MM.1S (cell line): ENCODE data around the gene SLC37A3.

Experiments
- DNase-seq: peaks from one replicate; pipeline ENCODE4 v3.0.0-alpha.2; 2015
- H2AFZ ChIP-seq: fragments of 300-600 bp; sonication (generic); 2 replicates; pipeline ENCODE4 v1.6.0; 2016; ENCODE audit warnings: antibody characterized with exemption, low read length
- H3F3A ChIP-seq: fragments of 300-600 bp; sonication (generic); 2 replicates; pipeline ENCODE4 v1.6.1; 2016; ENCODE audit warnings: mild to moderate bottlenecking, antibody characterized with exemption, low read length, moderate library complexity, mixed read lengths; ENCODE audit not compliant: insufficient read depth
- H3K27ac ChIP-seq: fragments of 300-600 bp; sonication (generic); 2 replicates; pipeline ENCODE4 v1.5.1; 2016; ENCODE audit warnings: mild to moderate bottlenecking, low read length
- H3K27me3 ChIP-seq: fragments of 300-600 bp; sonication (generic); replicated peaks from 2 replicates; pipeline ENCODE4 v1.6.0; 2016; ENCODE audit warnings: low read length; ENCODE audit not compliant: insufficient read depth
- H3K36me3 ChIP-seq: fragments of 300-600 bp; sonication (generic); replicated peaks from 2 replicates; pipeline ENCODE4 v1.6.1; 2016; ENCODE audit warnings: mild to moderate bottlenecking, low read length, mixed read lengths; ENCODE audit not compliant: insufficient read depth
- H3K4me1 ChIP-seq: fragments of 300-600 bp; sonication (generic); 2 replicates; pipeline ENCODE4 v1.6.1; 2016; ENCODE audit warnings: low read length, mixed read lengths
- H3K4me2 ChIP-seq: fragments of 300-600 bp; sonication (generic); 2 replicates; pipeline ENCODE4 v1.6.0; 2016; ENCODE audit warnings: low read depth, low read length
- H3K4me3 ChIP-seq: fragments of 300-600 bp; sonication (generic); 2 replicates; pipeline ENCODE4 v1.5.1; 2016; ENCODE audit warnings: low read length, mixed read lengths
- H3K79me2 ChIP-seq: fragments of 300-600 bp; sonication (generic); 2 replicates; pipeline ENCODE4 v1.6.1; 2016; ENCODE audit warnings: mixed run types, low read length, mixed read lengths
- H3K9ac ChIP-seq: fragments of 300-600 bp; sonication (generic); 2 replicates; pipeline ENCODE4 v1.6.1; 2016; ENCODE audit warnings: low read length, mixed read lengths
- H3K9me2 ChIP-seq: fragments of 300-600 bp; sonication (generic); replicated peaks from 2 replicates; pipeline ENCODE4 v1.6.1; 2016; ENCODE audit warnings: mild to moderate bottlenecking, low read length, mixed read lengths; ENCODE audit not compliant: insufficient read depth
- H3K9me3 ChIP-seq: fragments of 300-600 bp; sonication (generic); replicated peaks from 2 replicates; pipeline ENCODE4 v1.6.1; 2016; ENCODE audit warnings: mild to moderate bottlenecking, low read length, mixed read lengths; ENCODE audit not compliant: insufficient read depth
- H4K20me1 ChIP-seq: fragments of 300-600 bp; sonication (generic); 2 replicates; pipeline ENCODE4 v1.6.1; 2016; ENCODE audit warnings: mild to moderate bottlenecking, low read length, moderate library complexity, mixed read lengths; ENCODE audit not compliant: insufficient read depth
- CTCF ChIP-seq: fragments of 300-600 bp; sonication (generic); IDR thresholded peaks from 2 replicates; pipeline ENCODE4 v1.5.1; 2016; ENCODE audit warnings: antibody characterized with exemption, low read length, mixed read lengths
- EZH2 ChIP-seq: fragments of 300-600 bp; sonication (generic); optimal IDR thresholded peaks from 2 replicates; pipeline ENCODE3; 2017; ENCODE audit warnings: low read depth, mild to moderate bottlenecking, antibody characterized with exemption, low read length, mixed read lengths
- EZH2phosphoT487 ChIP-seq: fragments of 300-600 bp; sonication (generic); IDR thresholded peaks from 2 replicates; pipeline ENCODE4 v1.6.1; 2018; ENCODE audit warnings: antibody characterized with exemption, low read length

SLC37A3 gene

GRCh38 chr7:140397784-140398750 lies at the start of gene SLC37A3:
TSS of gene SLC37A3 (minus strand) at chr7:140398530. CDS start at chr7:140382526, 16,004 bp downstream.
- no peaks in the 10 kb centered on the region for H3K79me2 ChIP-seq
- DNase-seq: peak; percentile 88
- H3K4me1 ChIP-seq: 0 out of 2 replicates have a peak, but pooled peaks cover 5% of the 10 kb centered on the region
- no peaks in the 10 kb centered on the region for H3K9me2 ChIP-seq
- peak within 1 kb of the TSS; percentile 59 for H3K9ac ChIP-seq
- H3F3A ChIP-seq: no peaks in the 10 kb centered on the region
- TF ChIP-seq EZH2 (no peak), CTCF (no peak), EZH2phosphoT487 (no peak)
- H3K9me3 ChIP-seq: no peaks in the 10 kb centered on the region
- no peak within 1 kb of the TSS for H3K27ac ChIP-seq
- H4K20me1 ChIP-seq: 0 out of 2 replicates have a peak, but pooled peaks cover 4% of the 10 kb centered on the region
- peak within 1 kb of the TSS; percentile 73 for H2AFZ ChIP-seq
- peak within 1 kb of the TSS; percentile 72 for H3K4me3 ChIP-seq
- peaks cover 57% of the 10 kb centered on the region for H3K27me3 ChIP-seq
- no peaks in the 10 kb centered on the region for H3K36me3 ChIP-seq
- H3K4me2 ChIP-seq: peak within 1 kb of the TSS; percentile 85

GRCh38 chr7:140447841-140448240 lies 49.5 kb upstream of the SLC37A3 start:
- no peak overlapping the region for H3K4me3 ChIP-seq
- DNase-seq: no peak

GRCh38 chr7:140446467-140446866 lies 48.1 kb upstream of the SLC37A3 start:
- Histone ChIP-seq H3K36me3 (no peaks in the 10 kb centered on the region), H3K9me2 (no peaks in the 10 kb centered on the region), H2AFZ (no peak overlapping the region), H3K79me2 (no peaks in the 10 kb centered on the region), H3K9me3 (no peaks in the 10 kb centered on the region), H3K4me1 (no peaks in the 10 kb centered on the region), H3K9ac (no peak overlapping the region), H3F3A (no peaks in the 10 kb centered on the region), H3K4me3 (no peak overlapping the region), H4K20me1 (no peaks in the 10 kb centered on the region), H3K27me3 (no peaks in the 10 kb centered on the region), H3K27ac (no peak overlapping the region), H3K4me2 (no peak overlapping the region)
- no peak for DNase-seq
- TF ChIP-seq CTCF (no peak), EZH2 (no peak)

More at GRCh38 chr7:140447841-140448240, 49.5 kb upstream of the SLC37A3 start:
- Histone ChIP-seq H4K20me1 (no peaks in the 10 kb centered on the region), H3K9me3 (no peaks in the 10 kb centered on the region), H3K4me1 (no peaks in the 10 kb centered on the region), H3K27ac (no peak overlapping the region), H3F3A (no peaks in the 10 kb centered on the region), H3K27me3 (no peaks in the 10 kb centered on the region), H3K9me2 (no peaks in the 10 kb centered on the region), H3K4me2 (no peak overlapping the region), H3K9ac (no peak overlapping the region), H2AFZ (no peak overlapping the region), H3K36me3 (no peaks in the 10 kb centered on the region), H3K79me2 (no peaks in the 10 kb centered on the region)
- TF ChIP-seq EZH2phosphoT487 (no peak), CTCF (no peak), EZH2 (no peak)
